DMS 273 (cell line): Measurements from ENCODE around the gene UBE2E2.
"Not testable (repeated sequence)": the region's sequence is repeated elsewhere in the genome, so short reads cannot be mapped to it uniquely, and the experiment has no call there.

ENCODE experiments used
- DNase-seq: peaks from one replicate; lab custom pipeline; 2025; ENCODE audit not compliant: unreplicated experiment; lab: John Stamatoyannopoulos, UW

UBE2E2 gene

DNA sequence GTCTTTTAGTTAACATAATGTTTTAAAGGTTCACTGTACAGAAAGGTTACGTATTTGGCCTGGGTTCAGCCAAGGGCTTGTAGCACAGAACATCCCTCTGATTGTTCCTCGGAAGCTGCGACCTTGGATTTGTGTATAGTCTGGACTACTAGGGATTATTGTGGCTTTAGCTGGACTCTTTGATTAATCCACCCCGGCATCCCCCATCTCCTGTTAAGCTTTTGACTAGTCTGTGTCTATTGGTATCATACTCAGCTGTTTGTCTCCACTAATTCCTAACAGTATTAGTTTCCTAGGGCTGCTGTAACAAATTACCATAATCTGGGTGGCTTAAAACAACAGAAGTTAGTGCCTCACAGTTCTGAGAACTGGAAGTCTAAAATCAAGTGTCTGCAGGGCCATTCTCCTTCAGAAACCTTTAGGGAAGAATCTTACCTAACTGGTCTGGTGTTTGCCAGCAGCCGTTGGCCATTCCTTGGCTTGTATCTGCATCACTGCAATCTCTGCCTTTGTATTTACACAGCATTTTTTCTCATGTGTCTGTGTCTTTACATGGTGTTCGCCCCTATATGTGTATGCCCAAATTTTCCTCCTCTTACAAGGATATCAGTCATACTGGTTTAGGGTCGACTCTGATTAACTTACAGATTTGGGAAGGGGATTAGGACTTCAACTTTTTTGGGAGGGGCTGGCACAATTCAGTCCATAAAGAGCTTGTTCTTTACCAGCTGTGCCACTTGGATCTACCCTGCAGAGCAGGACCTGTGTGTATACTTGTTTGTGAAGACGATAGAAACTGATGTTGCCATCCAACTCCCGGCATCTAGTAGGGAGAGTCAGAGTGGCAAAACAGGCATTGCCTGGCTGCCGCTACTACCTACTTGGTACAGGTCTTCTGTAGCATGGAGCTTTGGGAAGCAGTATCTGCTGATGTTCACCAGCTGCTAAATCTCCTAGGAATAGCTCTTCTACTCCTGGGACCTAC, 117.8 kb downstream of the UBE2E2 start:
- no peak for DNase-seq

DNA sequence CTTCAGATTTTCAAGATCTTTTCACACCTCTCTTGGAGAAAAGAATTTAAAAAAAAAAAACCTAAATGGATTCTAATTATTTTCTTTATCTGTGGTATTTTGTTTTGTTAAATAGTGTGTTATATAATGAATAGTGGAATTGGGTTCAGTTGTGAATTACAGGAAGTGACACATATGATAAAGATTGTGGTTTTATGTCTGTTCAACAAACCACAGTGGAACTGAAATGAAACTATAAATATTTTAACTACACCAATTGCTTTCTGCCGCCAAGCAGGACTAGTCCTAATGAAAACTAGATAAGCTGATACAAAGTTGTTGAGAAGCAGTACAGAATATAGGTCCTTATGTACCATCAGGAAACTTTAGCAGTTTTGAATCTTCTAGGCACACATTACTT, 121.6 kb downstream of the UBE2E2 start:
- no peak for DNase-seq

DNA sequence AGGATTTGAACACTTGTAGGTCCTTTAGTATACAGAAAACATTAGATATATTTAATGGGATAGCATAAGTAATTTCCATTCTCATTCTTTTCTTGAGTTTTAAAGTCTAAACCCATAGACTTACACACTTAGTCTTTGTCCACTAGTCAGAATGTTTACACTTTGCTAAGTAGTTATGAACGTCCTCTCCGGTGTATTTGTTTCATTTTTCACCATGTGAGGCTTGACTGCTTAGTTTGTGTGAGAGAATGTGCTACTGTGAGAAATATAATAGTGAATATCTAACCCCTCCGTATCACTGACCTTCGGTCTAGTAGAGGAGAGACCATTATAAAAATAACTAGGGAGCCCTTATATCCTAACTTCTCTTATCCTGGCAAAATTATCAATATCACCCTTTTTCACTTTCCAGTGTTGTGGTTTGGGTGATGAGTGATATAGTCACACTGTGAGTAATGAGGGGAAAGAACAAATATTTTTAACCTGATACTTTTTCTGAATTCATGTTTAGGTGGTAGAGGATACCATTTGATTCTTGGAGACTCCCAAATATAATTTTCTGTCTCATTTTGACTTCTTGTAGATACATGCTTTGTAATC, 122.4 kb downstream of the UBE2E2 start:
- no peak for DNase-seq

DNA sequence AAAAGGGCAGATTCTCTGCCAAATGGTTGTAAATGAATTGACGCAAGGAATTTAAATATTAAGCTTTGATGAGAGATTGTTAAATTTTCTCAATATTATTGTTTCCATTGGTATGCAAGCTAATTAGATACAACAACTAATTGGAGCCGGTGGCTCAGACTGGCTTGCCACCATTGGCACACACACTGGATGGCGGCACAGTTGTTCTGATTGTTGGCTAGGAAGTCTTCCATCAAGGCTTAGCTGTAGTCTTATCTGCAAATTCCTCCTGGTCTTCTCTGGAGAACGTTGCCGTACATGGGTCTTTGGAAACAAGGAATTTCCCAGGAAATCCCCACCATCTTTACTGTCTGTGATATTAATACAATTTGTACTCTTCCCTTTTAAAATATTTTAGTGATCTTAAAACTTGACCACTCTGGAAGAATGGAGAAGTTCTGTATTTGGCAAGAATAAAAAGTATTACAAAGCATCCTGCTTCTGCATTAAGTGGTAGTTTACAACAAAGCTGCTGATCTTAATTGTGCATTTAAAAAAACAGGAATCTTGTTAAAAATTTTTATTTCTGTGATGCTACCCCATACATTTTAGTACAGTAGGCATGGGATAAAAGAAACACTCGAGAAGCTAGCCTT, 126.5 kb downstream of the UBE2E2 start:
- no peak for DNase-seq

DNA sequence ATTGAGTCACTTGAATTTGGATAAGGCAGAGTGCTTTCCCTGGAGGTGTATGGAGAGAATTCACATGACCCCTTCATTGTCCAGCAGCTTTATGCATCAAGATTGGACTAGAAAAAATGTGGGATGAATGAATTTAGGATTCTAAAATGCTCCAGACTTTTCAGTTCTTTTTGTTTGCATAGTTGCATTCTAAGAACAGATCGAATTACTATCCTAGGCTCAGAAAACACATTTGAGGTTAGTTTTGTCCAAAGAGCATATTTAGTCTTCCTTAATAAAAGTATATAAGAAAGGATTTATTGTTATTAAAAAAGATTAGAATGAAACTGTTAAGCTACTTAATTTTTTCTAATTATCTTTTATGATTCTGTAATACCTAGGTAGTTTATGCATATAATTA, 127.4 kb downstream of the UBE2E2 start:
- DNase-seq = no peak

DNA sequence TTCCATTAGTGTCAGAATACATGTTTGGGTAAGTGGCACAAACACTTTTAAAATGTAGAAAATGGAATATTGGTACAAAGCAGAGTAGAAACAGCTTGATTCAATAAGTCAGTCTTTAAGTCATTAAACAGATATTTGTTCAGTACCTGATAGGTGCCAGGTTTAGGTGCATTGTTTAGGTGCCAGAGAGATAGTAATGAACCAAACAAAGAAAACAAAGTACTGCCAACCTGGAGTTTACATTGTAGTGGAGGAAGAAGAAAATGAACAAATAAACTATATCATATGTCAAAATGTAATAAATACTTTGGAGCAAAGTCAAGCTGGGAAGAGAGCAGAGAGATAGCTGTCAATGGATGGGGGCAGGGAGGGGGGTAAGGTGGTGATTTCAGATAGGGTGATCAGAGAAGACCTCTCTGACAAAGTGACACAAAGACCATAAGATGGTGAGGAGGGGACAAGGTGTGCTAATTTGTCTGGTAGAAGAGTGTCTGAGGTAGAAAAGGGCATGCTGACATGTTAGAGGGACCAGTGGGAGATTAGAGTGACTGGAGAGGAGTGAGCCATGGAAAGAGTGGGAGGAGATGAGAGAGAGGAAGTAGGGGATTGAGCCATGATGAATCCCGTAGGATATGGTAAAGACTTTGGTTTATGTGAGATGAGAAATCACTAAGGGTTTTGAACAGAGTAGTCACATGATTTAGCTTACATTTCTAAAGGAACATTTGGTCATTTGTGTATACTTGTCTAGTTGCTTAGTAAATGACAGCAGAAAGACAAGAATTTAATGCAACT, 128.2 kb downstream of the UBE2E2 start:
- no peak for DNase-seq

DNA sequence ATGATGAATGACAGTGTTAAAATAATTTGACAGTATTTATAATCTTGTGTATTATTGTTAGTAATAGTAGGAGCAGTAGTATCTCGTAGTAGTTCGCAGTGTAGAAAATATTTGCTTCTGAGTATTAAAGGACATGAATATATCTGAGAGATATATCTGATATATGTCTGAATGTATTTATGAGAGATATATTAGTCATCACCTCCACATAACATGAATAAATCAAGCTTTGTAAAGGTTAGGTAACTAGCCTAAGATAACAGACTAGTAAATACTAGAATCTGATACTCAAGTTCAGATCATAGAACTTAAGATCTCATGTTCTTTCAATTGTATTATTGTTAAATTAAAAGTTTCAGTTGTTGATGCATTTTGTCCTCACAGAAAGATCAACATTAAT, 130.5 kb downstream of the UBE2E2 start:
- DNase-seq = no peak

DNA sequence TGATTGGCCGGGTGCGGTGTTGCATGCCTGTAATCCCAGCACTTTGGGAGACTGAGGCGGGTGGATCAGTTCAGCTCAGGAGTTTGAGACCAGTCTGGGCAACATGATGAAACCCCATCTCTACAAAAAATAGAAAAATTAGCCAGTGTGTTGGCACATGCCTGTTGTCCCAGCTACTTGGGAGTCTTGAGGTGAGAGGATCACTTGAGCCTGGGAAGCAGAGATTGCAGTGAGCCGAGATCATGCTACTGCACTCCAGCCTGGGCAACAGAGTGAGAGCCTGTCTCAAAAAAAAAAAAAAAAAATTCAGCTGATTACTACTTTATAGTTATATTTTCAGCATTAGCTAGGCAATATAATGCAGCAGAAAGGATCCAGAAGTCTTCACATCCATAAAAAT, 133.7 kb downstream of the UBE2E2 start:
- DNase-seq = not testable (repeated sequence)

DNA sequence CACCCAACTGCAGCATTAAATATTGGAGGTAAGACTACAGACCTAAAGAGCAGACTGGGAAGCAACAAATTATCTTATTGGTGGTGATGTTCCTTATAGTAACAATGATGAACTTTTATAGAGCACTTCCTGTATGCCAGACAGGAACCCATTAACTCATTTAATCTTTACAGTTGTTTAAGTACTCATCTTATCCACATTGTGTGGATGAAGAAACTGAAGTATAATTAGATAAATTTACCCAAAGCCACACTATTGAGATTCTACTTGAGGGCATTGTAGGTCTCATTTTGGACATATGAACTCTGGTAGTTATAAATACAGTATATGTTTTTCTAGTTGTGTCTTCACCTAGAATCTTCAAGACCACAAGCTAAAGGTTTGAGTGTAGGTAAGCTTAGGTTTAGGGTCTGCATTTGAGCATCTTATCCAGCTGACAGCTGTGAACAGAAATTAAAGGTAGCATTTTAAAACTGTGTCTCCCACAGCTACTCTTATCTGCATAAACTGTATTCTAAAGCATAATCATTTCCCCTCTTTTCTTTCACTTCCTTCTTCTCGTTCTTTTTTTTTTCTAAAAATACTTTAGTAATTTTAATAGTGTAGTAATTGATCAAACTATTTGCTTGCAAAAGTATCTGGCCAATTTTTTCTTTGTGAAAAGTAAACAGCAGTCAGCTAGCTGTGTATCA, 138.2 kb downstream of the UBE2E2 start:
- no peak for DNase-seq

DNA sequence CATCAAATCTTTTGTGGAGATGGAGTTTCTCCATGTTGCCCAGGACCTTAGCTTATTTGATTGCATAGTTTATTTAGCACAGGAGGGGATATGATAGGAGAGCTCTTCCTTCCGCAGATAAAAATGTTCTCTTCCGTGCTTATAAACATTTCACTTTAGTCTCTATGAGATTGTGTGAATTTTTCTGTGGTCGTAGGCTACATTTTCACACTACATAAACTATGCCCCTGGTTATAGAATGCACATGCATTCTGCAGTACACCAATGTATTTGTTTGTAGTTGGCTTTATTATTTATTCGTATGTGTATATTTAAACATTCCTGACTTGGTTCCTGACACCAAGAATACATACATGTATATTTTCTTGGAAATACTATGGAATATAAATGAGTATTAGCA, 139.2 kb downstream of the UBE2E2 start:
- DNase-seq = no peak

DNA sequence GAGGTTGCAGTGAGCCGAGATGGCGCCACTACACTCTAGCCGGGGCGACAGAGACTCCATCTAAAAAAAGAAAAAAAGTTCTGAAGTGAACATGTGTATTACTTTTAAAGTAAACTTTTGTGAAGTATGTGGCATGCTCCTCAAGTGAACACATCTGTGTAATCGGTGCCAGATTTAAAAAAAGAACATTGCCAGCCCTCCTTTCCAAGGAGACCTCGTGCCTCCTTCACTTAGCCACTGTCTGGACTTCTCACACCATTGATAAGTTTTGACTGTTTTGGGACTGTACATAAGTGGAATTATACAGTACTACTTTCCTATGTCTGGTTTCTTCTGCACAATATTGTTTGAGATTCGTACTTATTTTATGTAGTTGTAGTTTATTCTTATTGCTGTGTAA, 140.4 kb downstream of the UBE2E2 start:
- no peak for DNase-seq

DNA sequence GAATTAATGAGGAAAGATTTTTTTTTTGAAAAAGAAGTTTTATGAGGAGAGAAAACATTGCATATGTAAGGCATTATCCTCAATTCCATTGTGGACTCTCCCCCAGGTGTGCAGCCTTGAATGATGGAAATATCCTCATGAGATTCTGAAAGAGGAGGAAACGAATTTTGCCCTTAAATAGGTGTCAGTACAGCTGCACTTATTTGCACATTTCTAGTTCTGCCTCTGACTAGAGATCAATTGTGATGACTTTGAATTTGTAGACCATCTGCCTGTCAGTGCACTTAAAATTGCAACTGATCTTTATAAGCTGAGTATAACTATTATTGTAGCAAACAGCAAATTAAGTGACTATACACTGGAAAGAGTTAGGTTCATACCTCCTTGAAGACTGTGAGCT, 141.8 kb downstream of the UBE2E2 start:
- DNase-seq = no peak

DNA sequence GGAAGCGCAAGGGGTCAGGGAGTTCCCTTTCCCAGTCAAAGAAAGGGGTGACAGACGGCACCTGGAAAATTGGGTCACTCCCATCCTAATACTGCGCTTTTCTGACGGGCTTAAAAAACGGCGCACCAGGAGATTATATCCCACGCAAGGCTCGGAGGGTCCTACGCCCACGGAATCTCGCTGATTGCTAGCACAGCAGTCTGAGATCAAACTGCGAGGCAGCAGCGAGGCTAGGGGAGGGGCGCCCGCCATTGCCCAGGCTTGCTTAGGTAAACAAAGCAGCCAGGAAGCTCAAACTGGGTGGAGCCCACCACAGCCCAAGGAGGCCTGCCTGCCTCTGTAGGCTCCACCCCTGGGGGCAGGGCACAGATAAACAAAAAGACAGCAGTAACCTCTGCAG, 146.3 kb downstream of the UBE2E2 start:
- DNase-seq = not testable (repeated sequence)

DNA sequence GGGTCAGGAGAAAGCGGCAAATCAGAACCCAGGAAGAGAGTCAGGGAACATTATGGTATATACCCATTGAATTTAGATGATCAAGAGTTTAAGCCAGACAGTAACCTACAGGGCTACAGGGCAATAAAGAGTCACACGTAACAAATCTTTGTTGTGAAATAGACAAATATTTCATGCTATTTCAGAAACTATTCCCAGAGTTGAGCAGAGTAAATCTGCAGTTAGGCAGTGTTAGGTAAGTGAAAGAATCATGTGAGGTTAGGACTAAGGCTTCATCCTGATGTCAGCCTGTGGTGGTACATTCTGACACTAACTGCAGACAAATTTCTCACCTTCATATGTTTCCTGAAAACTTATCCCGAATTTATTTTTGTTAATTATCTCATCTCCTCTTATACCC, 153.0 kb downstream of the UBE2E2 start:
- DNase-seq = no peak

DNA sequence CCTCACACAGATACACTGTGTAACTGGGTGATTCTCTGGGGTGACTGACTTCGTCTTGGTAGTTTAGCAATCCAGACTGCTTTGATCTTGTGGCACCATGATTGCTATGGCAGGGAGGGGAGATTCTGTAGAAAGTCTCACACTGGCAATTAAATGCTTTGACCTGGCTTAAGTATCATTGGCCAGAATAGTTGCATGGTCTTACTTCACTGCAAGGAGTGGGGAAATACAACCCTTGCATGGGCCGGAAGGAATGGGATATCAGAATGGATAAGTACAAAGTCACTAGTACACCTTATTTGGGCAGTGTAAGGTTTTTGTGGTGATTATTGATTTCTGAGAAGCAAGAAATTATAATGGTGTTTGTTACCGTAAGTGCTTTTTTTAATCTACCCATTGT, 153.8 kb downstream of the UBE2E2 start:
- no peak for DNase-seq

DNA sequence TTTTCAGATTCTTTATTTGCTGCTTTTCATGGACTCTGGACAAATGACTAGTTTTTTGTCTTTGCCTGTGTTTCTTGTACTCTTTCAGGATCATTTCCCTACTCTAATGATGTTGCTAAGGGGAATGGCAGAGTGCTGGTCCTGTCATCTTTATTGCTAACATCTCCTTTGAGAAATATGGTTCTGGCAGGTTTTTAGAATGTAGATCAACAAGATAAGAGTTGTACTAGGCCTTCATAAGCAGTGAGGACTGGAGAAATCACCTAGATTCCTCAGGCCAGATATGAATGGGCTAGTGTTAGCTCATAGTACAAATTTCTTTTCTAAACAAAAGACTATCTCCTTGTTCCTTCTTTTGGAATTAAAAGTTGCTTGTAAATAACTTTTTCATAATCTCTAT, 156.0 kb downstream of the UBE2E2 start:
- no peak for DNase-seq

DNA sequence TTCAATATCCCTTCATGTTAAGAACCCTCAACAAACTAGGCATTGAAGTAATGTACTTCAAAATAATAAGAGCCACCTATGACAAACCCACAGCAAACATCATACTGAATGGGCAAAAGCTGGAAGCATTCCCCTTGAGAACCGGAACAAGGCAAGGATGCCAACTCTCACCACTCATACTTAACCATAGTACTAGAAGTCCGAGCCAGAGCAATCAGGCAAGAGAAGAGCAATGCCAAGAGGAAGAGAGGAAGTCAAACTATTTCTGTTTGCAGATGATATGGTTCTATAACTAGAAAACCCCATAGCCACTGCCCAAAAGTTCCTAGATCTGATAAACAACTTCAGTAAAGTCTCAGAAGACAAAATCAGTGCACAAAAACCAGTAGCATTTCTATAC, 161.9 kb downstream of the UBE2E2 start:
- no peak for DNase-seq

DNA sequence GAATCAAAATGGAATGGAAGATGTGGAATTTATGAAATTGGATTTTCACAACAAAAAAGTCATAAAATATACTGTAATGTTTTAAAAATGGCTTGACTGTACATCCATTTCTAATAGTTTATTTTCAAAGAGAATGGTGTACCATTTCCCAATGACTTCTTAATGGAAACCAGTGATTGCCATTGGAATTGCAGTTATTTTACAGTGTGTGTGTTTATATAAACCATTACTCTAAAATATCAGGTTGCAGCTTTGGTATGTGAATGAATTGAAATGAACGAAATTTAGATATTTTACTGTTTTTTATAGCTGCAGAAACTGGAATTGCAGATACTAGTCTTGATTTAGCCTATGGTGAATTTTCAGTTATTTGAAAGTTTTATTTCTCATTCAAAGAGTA, 165.6 kb downstream of the UBE2E2 start:
- DNase-seq = no peak

DNA sequence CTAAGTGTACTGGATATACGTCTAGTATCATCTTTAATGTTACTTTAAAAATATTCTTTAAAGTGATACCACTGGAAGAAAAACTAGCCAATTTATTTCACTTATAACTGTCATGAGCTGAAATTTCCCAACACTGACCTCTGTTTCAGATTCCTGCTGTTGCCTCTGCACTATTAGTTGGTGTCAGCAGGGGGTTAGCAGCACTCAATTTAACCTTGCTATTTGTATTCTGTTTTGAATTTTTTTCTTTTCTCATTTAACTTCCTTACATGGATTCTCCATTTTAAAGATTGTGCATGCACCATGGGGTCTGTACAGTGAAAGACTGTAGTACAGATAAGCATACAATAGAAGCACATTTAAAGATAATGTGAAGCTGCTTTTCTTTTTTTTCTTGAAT, 169.2 kb downstream of the UBE2E2 start:
- no peak for DNase-seq

DNA sequence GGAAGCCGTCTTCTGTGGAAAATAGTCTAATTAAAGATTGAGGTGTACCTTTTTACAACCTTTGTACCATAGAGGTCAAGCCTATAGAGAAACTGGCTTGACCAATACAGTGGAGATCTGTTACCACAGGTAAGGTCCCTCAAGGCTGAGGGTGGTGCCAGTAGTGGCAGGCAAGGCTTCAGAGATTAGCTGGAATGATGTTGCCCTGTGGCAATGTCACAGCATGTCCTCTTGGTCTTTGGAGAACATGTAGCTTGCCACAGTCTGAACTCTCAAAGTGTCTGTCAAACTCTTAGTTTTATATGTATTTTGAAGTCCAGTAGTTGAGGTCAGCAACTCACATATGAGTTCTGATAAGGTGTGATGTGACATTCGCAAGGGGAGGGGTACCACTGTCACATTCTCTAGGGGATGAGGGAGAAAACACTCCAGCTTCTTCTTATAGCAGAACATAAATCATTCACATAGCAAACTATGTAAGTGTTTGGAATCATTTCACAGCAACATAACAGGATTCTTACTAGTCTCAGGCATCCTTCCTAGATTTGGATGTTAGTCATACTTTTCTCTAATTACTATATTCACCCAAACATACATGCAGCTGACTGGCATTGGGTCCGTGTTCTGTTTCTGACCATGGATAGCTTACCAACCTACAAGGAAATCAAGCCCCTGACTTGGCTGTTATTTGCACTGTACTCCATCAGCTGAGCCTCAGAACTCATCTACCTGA, 173.6 kb downstream of the UBE2E2 start:
- DNase-seq = no peak
